Erythroblast (primary cell): ENCODE measurements around the gene CDC14A.

Source experiments
- GATA1 ChIP-seq: IDR thresholded peaks from 2 replicates; pipeline ENCODE4 v1.6.1; 2011; ENCODE audit warnings: low read depth, mild to moderate bottlenecking, control low read depth, low read length, moderate library complexity
- POLR2A ChIP-seq: IDR thresholded peaks from 2 replicates; pipeline ENCODE4 v1.6.1; 2011; ENCODE audit warnings: mild to moderate bottlenecking, low read length

DNA sequence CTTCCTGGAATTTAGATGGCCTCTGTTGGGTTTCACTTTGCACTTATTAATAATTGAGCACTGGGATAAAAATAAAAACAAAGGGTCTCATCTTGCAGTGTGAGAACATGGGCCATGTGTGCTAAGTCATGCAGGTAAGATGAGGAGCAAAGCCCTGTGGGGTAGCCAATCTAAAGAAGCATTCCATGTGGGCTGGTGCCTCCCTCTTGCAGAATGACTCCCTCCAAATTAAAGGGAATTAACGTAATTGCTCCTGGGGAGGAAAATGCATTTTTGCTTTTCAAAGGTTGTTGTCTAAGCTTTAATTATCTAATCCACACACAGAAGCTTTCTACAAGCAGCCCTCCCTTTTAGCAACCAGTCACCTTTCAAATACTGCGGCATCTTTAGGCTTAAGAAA, 69.8 kb downstream of the CDC14A start:
- TF ChIP-seq POLR2A (no peak), GATA1 (no peak)
